Colon (tissue), 2 donors: ENCODE measurements around the gene NLRX1.
"Not testable (repeated sequence)": the region's sequence is repeated elsewhere in the genome, so short reads cannot be mapped to it uniquely, and the experiment has no call there.

Experiments used
- FAIRE-seq: peaks from 2 replicates; lab custom pipeline; 2012; peaks lifted over from hg19 to GRCh38; lab: Jason Lieb, UNC
- donor health status: control.
- donor health status: control.

NLRX1 gene

GRCh38 chr11:119210050-119210449 is 41.5 kb downstream of the NLRX1 start:
- no peak for FAIRE-seq

DNA sequence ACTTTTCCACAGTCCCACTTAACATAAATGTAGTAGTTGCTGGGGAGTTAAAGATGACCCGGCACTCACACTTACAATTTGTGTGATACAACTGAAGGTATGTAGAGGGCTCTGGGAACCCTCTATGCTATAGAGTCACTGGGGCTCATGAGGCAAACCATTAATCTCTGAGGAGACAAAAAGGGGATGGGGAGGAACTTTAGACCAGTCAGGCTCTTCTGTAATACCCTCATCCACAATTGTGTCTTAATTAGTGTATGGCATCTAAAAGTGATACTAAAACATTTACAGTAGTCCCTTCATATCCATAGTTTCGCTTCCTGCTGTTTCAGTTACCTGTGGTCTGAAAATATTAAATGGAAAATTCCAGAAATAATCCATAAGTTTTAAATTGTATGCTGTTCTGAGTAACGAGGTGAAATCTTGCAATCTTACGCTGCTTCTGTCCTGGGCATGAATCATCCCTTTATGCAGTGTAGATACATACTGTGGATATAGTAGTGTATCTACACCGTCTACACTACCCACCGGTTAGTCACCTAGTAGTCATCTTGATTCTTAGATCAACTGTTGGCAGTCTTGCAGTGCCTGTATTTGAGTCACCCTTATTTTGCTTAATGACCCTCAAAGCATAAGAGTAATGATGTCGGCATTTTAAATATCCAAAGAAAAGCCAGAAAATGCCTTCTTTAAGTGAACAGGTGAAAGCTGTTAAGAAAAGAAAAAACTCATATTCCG is 49.8 kb downstream of the NLRX1 start:
- FAIRE-seq: no peak

- no peak for FAIRE-seq
Observed at GRCh38 chr11:119222308-119222707, 53.8 kb downstream of the NLRX1 start.

DNA sequence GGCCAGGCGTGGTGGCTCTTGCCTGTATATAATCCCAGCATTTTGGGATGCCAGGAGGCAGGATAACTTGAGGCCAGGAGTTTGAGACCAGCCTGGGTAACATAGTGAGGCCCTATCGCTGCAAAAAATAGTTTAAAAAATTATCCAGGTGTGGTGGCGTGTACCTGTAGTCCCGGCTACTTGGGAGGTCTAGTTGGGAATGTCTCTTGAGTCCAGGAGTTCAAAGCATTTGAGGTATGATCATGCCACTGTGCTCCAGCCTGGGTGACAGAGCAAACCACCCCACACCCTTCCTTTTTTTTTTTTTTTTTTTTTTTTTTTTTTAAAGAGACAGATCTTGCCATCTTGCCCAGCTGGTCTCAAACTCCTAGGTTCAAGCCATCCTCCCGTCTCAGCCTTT is 54.4 kb downstream of the NLRX1 start:
- no peak for FAIRE-seq

DNA sequence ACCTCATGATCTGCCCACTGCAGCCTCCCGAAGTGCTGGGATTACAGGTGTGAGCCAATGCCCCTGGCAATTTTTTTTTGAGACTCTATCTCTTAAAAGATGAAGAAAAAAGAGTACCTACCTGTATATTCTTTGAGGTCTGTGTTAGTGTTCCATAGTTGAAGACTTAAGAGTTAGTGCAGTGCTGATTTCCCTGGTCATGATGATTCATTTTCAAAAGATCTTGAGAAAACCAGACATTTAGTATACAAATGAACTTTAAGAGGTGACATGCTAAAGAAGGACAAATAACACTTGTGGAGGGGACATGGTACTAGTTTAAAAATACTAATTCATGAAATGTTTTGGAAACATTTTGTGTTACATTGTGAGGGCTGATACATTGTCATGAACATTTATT is 55.3 kb downstream of the NLRX1 start:
- no peak for FAIRE-seq

DNA sequence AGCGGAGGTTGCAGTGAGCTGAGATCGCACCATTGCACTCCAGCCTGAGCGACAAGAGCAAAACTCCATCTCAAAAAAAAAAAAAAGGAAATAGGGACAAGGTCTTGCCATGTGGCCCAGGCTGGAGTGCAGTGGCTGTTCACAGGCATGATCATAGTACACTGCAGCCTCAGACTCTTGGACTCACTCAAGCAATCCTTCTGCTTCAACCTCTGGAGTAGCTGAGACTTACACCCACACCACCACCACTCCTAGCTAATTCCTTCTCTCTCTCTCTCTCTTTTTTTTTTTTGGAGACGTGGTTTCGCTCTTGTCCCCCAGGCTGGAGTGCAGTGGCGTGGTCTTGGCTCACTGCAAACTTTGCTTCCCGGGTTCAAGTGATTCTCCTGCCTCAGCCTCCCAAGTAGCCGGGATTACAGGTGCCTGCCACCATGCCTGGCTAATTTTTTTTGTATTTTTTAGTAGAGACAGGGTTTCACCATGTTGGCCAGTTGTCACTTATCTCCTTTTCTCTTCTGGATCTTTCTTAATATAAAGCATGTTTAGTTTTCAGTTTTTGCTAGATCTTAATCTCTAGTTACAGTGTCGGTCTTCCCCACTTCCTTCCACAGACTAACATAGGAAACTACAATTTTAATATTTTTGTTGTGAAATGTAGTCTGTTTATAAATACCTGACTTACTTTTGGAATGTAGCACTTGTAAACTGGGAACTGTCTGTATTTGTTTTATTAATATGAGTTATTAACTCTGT is 60.2 kb downstream of the NLRX1 start:
- not testable (repeated sequence) for FAIRE-seq

GRCh38 chr11:119229288-119229672 is 60.8 kb downstream of the NLRX1 start:
- FAIRE-seq: no peak

- no peak for FAIRE-seq
Observed at GRCh38 chr11:119229741-119230140, 61.2 kb downstream of the NLRX1 start.
